ENCODE data around the gene ARG2.
A peak's percentile ranks its signal among the peaks of the same experiment; 100 is the strongest.

Gene ARG2

DNA sequence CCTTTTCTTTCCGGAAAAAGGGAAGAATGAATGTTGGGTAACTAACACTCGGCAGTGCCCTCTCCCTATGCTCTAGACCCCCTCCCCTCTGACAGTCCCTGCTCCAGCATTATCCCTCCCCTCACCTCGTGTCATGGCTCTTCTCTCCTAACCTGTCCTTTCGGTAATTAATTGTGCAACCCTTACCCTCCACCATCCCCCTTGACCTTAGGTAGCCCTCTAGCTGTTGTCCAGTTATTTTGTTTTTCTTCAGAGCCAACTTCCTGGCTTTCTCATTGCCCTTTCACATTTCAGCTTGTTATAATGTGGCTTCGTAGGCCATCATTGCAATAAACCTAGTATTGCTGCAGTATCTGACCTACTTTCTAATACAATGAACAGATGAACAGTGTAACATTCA is 11.2 kb downstream of the ARG2 start:
- Histone ChIP-seq H3K4me1 (ENCODE audit: insufficient read depth, poor library complexity, severe bottlenecking) (peaks cover 9% of the 10 kb centered on the region), H3K27me3 (ENCODE audit: insufficient read depth, poor library complexity, severe bottlenecking) (no peaks in the 10 kb centered on the region), H3K9me3 (ENCODE audit: severe bottlenecking) (no peaks in the 10 kb centered on the region), H3K36me3 (ENCODE audit: low read depth) (no peaks in the 10 kb centered on the region), H3K4me3 (ENCODE audit: severe bottlenecking) (no peak overlapping the region), H3K27ac (ENCODE audit: poor library complexity, severe bottlenecking) (no peak overlapping the region)
- no peak for DNase-seq (ENCODE audit: low spot score)
- TF ChIP-seq, protein P1, sequence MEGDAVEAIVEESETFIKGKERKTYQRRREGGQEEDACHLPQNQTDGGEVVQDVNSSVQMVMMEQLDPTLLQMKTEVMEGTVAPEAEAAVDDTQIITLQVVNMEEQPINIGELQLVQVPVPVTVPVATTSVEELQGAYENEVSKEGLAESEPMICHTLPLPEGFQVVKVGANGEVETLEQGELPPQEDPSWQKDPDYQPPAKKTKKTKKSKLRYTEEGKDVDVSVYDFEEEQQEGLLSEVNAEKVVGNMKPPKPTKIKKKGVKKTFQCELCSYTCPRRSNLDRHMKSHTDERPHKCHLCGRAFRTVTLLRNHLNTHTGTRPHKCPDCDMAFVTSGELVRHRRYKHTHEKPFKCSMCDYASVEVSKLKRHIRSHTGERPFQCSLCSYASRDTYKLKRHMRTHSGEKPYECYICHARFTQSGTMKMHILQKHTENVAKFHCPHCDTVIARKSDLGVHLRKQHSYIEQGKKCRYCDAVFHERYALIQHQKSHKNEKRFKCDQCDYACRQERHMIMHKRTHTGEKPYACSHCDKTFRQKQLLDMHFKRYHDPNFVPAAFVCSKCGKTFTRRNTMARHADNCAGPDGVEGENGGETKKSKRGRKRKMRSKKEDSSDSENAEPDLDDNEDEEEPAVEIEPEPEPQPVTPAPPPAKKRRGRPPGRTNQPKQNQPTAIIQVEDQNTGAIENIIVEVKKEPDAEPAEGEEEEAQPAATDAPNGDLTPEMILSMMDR (IDR thresholded peaks at IDR 0.05; ENCODE audit: poor library complexity, severe bottlenecking): no peak
- ATAC-seq (ENCODE audit: low read depth): no peak

DNA sequence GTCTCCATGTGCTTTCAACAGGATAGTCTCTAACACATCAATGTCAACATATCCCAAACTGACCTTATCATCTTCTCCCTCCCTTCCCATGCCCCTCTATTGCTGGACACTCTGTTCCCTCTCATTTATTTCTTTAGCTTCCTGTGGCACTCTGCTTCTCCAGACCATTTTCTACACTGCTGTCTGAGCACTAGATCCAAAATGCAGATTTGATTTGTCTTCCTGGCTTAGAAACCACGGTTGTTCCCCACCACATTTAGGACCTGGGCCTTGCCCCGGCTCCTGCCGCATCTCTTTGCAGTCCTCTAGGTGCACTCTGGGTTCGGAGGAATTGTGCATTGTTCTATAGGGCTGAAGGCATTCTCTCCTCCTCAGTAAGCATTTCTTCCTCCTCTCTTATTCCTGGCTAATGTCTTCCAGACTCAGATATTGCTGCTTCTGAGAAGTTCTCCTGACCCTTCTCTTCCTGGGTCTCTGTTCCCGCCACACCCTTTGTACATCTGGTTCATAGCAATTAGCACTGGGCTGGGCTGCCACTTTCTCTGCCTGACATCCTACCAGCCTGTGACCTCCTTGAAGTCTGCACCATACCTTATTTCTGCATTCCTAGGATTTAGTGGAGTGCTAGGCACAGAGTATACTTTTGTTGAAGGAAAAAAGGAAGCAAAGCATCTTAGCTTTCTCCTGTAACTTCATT is 13.9 kb downstream of the ARG2 start:
- Histone ChIP-seq H3K9me3 (ENCODE audit: severe bottlenecking) (no peaks in the 10 kb centered on the region), H3K27me3 (ENCODE audit: insufficient read depth, poor library complexity, severe bottlenecking) (no peaks in the 10 kb centered on the region), H3K36me3 (ENCODE audit: low read depth) (no peaks in the 10 kb centered on the region), H3K27ac (ENCODE audit: poor library complexity, severe bottlenecking) (no peak overlapping the region), H3K4me1 (ENCODE audit: insufficient read depth, poor library complexity, severe bottlenecking) (peaks cover 15% of the 10 kb centered on the region), H3K4me3 (ENCODE audit: severe bottlenecking) (no peak overlapping the region)
- TF ChIP-seq, protein P1 (IDR thresholded peaks at IDR 0.05; ENCODE audit: poor library complexity, severe bottlenecking): no peak
- DNase-seq (ENCODE audit: low spot score): no peak
- ATAC-seq (ENCODE audit: low read depth): no peak

DNA sequence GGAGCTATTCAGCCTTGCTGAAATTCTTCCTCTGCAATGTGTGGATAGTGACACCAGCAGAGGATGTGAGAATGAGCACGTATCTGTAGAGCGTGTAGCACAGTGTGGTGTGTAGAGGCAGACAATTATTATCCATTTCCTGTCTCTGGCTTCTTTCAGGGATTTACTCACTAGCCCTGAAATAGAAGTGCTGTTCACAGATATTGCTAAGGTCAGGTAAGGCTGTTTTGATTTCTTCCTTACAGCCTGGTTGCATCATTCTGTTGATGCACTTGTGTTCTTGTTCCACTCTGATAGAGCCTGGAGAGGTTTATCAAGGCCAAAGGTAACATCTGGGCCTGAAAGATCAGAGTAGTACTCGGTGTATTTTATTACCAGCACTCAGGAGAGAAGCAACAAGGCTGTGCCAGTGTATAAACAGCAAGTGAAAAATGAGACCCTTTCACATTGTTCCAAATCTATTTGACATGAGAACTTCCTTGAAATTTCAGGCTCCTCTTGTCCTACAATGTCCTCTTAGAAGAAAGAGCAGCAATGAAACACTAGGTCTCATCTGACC is 16.7 kb downstream of the ARG2 start:
- TF ChIP-seq, protein P1 (IDR thresholded peaks at IDR 0.05; ENCODE audit: poor library complexity, severe bottlenecking): no peak
- H3K27me3 ChIP-seq (ENCODE audit: insufficient read depth, poor library complexity, severe bottlenecking): no peaks in the 10 kb centered on the region
- no peaks in the 10 kb centered on the region for H3K36me3 ChIP-seq (ENCODE audit: low read depth)
- no peak overlapping the region for H3K4me3 ChIP-seq (ENCODE audit: severe bottlenecking)
- peaks cover 15% of the 10 kb centered on the region for H3K4me1 ChIP-seq (ENCODE audit: insufficient read depth, poor library complexity, severe bottlenecking)
- no peak overlapping the region for H3K27ac ChIP-seq (ENCODE audit: poor library complexity, severe bottlenecking)
- DNase-seq (ENCODE audit: low spot score) (no peak), ATAC-seq (ENCODE audit: low read depth) (peak; percentile 63)
- no peaks in the 10 kb centered on the region for H3K9me3 ChIP-seq (ENCODE audit: severe bottlenecking)

DNA sequence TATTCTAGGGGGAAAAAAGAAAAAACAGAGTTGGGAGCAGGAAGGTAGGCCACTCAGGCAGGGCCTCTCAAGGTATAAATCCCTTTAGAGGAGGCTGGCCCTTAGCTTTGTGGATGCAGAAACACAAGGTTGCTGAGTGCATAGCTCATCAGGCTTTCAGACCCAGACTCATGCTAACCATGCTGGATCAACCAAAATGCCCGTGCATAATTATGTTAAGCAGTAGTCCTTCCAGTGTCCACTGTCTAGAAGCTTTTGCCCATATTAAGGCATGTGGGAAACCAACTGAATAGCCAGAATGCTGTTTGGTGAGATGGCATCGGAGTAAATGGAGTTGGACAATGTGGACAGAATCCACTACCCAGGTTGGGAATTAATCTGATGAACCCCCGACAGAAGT is 18.9 kb downstream of the ARG2 start:
- H3K4me1 ChIP-seq (ENCODE audit: insufficient read depth, poor library complexity, severe bottlenecking): peaks cover 15% of the 10 kb centered on the region
- H3K36me3 ChIP-seq (ENCODE audit: low read depth): no peaks in the 10 kb centered on the region
- no peaks in the 10 kb centered on the region for H3K9me3 ChIP-seq (ENCODE audit: severe bottlenecking)
- ATAC-seq (ENCODE audit: low read depth) (no peak), DNase-seq (ENCODE audit: low spot score) (no peak)
- H3K27ac ChIP-seq (ENCODE audit: poor library complexity, severe bottlenecking): no peak overlapping the region
- H3K27me3 ChIP-seq (ENCODE audit: insufficient read depth, poor library complexity, severe bottlenecking): no peaks in the 10 kb centered on the region
- TF ChIP-seq, protein P1 (IDR thresholded peaks at IDR 0.05; ENCODE audit: poor library complexity, severe bottlenecking): no peak
- no peak overlapping the region for H3K4me3 ChIP-seq (ENCODE audit: severe bottlenecking)

DNA sequence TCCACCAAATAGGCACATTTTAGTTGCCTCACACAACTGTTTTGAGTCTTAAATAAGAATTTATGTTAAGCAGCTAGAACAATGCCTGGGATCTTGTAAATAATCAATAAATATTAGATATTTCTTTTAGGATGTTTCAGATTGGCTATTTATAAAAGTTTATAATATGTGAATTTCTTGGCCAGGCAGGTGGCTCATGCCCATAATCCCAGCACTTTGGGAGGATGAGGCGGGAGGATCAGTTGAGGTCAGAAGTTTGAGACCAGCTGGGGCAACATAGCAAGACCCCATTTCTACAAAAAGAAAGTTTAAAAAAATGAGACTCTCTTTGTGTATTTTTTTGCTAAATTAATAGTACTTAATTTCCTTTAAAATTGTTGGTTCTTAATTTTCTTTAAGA is 21.8 kb downstream of the ARG2 start:
- TF ChIP-seq, protein P1 (IDR thresholded peaks at IDR 0.05; ENCODE audit: poor library complexity, severe bottlenecking): no peak
- H3K4me1 ChIP-seq (ENCODE audit: insufficient read depth, poor library complexity, severe bottlenecking): peaks cover under 1% of the 10 kb centered on the region
- no peak overlapping the region for H3K4me3 ChIP-seq (ENCODE audit: severe bottlenecking)
- ATAC-seq (ENCODE audit: low read depth) (no peak), DNase-seq (ENCODE audit: low spot score) (no peak)
- no peaks in the 10 kb centered on the region for H3K27me3 ChIP-seq (ENCODE audit: insufficient read depth, poor library complexity, severe bottlenecking)
- peaks cover 3% of the 10 kb centered on the region; the same call in 1 of the 2 replicates for H3K36me3 ChIP-seq (ENCODE audit: low read depth)
- no peaks in the 10 kb centered on the region for H3K9me3 ChIP-seq (ENCODE audit: severe bottlenecking)
- no peak overlapping the region for H3K27ac ChIP-seq (ENCODE audit: poor library complexity, severe bottlenecking)

Data from RWPE2 (cell line).